GM23248 (cell line): ENCODE data around the gene SHCBP1.

Experiments
- EZH2 ChIP-seq: fragments of 200-600 bp; sonication (generic); IDR thresholded peaks from 2 replicates; pipeline ENCODE4 v1.6.1; 2018; ENCODE audit warnings: antibody characterized with exemption, mild to moderate bottlenecking; ENCODE audit not compliant: insufficient read depth, poor library complexity, severe bottlenecking
- EZH2phosphoT487 ChIP-seq: fragments of 200-600 bp; sonication (generic); IDR thresholded peaks from 2 replicates; pipeline ENCODE4 v1.6.1; 2018; ENCODE audit warnings: antibody characterized with exemption, moderate library complexity, mild to moderate bottlenecking, low read depth; ENCODE audit not compliant: insufficient read depth

DNA sequence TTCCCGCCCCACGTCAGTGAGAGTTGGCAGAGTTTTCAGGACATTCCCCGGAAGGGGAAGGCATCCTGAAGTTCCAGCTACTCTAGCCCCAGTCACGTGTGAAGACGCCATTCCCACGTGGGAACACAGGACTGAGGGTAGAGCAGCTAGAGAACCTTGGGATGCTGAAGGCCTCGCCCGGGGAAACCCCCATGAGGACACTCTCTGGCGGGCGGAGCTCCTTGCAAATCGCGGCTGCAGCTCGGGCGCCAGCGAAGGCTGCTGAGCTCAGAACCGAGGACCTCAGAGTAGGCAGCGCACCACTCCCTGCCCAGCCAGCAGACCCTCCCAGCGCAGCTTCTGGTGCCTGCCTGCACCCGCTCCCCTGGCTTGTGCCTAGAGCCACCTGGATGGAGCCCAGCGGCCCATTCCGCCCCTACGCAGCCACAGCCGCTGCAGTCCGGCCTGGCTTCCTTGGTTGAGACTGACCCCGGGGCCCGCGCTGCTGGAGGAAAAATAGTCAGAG, 51.9 kb downstream of the SHCBP1 start:
- TF ChIP-seq EZH2 (no peak), EZH2phosphoT487 (no peak)
